B cell (primary cell): ENCODE data around the gene SAMD5. TPM values are rescaled to one million over a fixed set of nuclear protein-coding genes. Genes with fewer than 3 reads are reported as not detected.

Experiments
- ATAC-seq: fragments of 200-7000 bp; cut with Tn5 transposase; one replicate; pipeline ENCODE4 v1.10.0; 2021; ENCODE audit warnings: low read depth, mild to moderate bottlenecking, moderate number of reproducible peaks, moderate library complexity
- CTCF ChIA-PET: fragments of 350-600 bp; sonication (Branson Sonifier 250); formaldehyde crosslinking; loops from one replicate; lab custom pipeline; 2021; ENCODE audit warnings: antibody characterized with exemption, inconsistent platforms; lab: Charles Lee
- POLR2A ChIA-PET: fragments of 350-600 bp; sonication (Branson Sonifier 250); formaldehyde crosslinking; loops from one replicate; lab custom pipeline; 2021; ENCODE audit warnings: antibody characterized with exemption; lab: Charles Lee
- DNase-seq: peaks from one replicate; pipeline ENCODE4 v3.0.0; 2013
- H2AFZ ChIP-seq: 2 replicates; pipeline ENCODE4 v1.6.1; 2012; ENCODE audit warnings: mild to moderate bottlenecking, low read depth, low read length; ENCODE audit not compliant: insufficient read depth, poor library complexity, severe bottlenecking
- H3K27ac ChIP-seq, 2 donors: 1 replicate in 1 of 2; 2 replicates in 1 of 2; pipeline ENCODE4 v1.5.1; 2012 to 2013; ENCODE audit warnings: low read length in 2 of 2, mild to moderate bottlenecking in 2 of 2, moderate library complexity in 1 of 2
- H3K27me3 ChIP-seq, 4 experiments: fragments of 200-600 bp in 1 of 4; sonication (generic) in 1 of 4; replicated peaks in 1 of 4; 1 replicate in 2 of 4; 2 replicates in 2 of 4; pipeline versions ENCODE4 v1.6.1 to v1.7.0; 2013 to 2016; ENCODE audit warnings: low read length in 3 of 4, mild to moderate bottlenecking in 2 of 4, mixed read lengths in 1 of 4, moderate library complexity in 1 of 4; ENCODE audit not compliant: insufficient read depth in 4 of 4, control insufficient read depth in 3 of 4; ENCODE audit errors: control extremely low read depth in 1 of 4
- H3K36me3 ChIP-seq, 2 experiments: replicated peaks in 1 of 2; 1 replicate in 1 of 2; 2 replicates in 1 of 2; pipeline versions ENCODE4 v1.6.1 to v1.7.1; 2013; ENCODE audit warnings: low read length in 1 of 2; ENCODE audit not compliant: insufficient read depth in 2 of 2, control insufficient read depth in 1 of 2; ENCODE audit errors: control extremely low read depth in 1 of 2, extremely low read depth in 1 of 2
- H3K4me1 ChIP-seq, 2 donors: fragments of 200-600 bp in 1 of 2; sonication (generic) in 1 of 2; 1 replicate in 1 of 2; 2 replicates in 1 of 2; pipeline versions ENCODE4 v1.5.1 to v1.6.1; 2013 to 2017; ENCODE audit warnings: low read length in 2 of 2; ENCODE audit not compliant: control insufficient read depth in 2 of 2, insufficient read depth in 2 of 2
- H3K4me2 ChIP-seq: replicated peaks from 2 replicates; pipeline ENCODE3; 2012; ENCODE audit warnings: mild to moderate bottlenecking, low read depth, low read length; ENCODE audit not compliant: poor library complexity, severe bottlenecking
- H3K4me3 ChIP-seq, 5 experiments: fragments of 200-600 bp in 1 of 5; sonication (generic) in 1 of 5; 1 replicate in 3 of 5; 2 replicates in 2 of 5; pipeline versions ENCODE4 v1.5.1 to v1.7.0; 2011 to 2016; ENCODE audit warnings: low read length in 4 of 5, mild to moderate bottlenecking in 4 of 5, low read depth in 2 of 5, control low read depth in 1 of 5, moderate library complexity in 1 of 5; ENCODE audit not compliant: insufficient read depth in 1 of 5; ENCODE audit errors: control extremely low read depth in 1 of 5, extremely low read depth in 1 of 5
- H3K79me2 ChIP-seq: fragments of 200-600 bp; sonication (generic); one replicate; pipeline ENCODE4 v1.6.0; 2016; ENCODE audit warnings: low read length; ENCODE audit not compliant: control insufficient read depth, insufficient read depth
- H3K9ac ChIP-seq: fragments of 200-600 bp; sonication (generic); 2 replicates; pipeline ENCODE4 v1.6.1; 2017; ENCODE audit warnings: mild to moderate bottlenecking, low read length, moderate library complexity
- H3K9me3 ChIP-seq, 3 donors: one replicate each; pipeline versions ENCODE4 v1.6.1 to v1.7.1; 2013; ENCODE audit warnings: low read length in 2 of 3; ENCODE audit not compliant: control insufficient read depth in 2 of 3, insufficient read depth in 1 of 3; ENCODE audit errors: control extremely low read depth in 1 of 3
- H4K20me1 ChIP-seq: 2 replicates; pipeline ENCODE4 v1.6.0; 2012; ENCODE audit warnings: mild to moderate bottlenecking, low read length; ENCODE audit not compliant: insufficient read depth, control insufficient read depth, poor library complexity, severe bottlenecking
- H3K27ac Mint-ChIP-seq: one replicate; pipeline ENCODE4 v1.8.0; 2021; ENCODE audit warnings: mixed read lengths
- H3K27me3 Mint-ChIP-seq: one replicate; pipeline ENCODE4 v1.8.0; 2021; ENCODE audit warnings: mixed read lengths
- H3K4me1 Mint-ChIP-seq: one replicate; pipeline ENCODE4 v1.8.0; 2021; ENCODE audit warnings: mixed read lengths
- H3K4me3 Mint-ChIP-seq: one replicate; pipeline ENCODE4 v1.8.0; 2021; ENCODE audit warnings: mixed read lengths
- H3K9me3 Mint-ChIP-seq: one replicate; pipeline ENCODE4 v1.8.0; 2022; ENCODE audit warnings: mixed read lengths; ENCODE audit not compliant: insufficient read depth
- EZH2 ChIP-seq: IDR thresholded peaks from 2 replicates; pipeline ENCODE4 v1.6.1; 2012; ENCODE audit warnings: borderline replicate concordance, low read depth, mild to moderate bottlenecking, moderate library complexity, low read length; ENCODE audit not compliant: insufficient read depth, poor library complexity, severe bottlenecking
- WGBS: methylation state at CpG from one replicate; pipeline ENCODE4 v1.1.5; 2013; ENCODE audit warnings: missing lambda C conversion rate; ENCODE audit not compliant: insufficient coverage; 5-methylcytosine and 5-hydroxymethylcytosine counted together
- intact Hi-C: fragments of 100-400 bp; cut with micrococcal nuclease; formaldehyde crosslinking; loops from one replicate; pipeline ENCODE4 v1.10.0; 2022
- polyA plus RNA-seq: library from polyadenylated mRNA; depleted of rRNA; stranded (reverse); fragments of >200 nt; gene quantifications from 2 replicates; pipeline ENCODE4 v1.2.3, GENCODE V29; 2012
- total RNA-seq, 2 donors: library from RNA; stranded (reverse); fragments of 120-200 nt in 1 of 2; gene quantifications; 1 replicate in 1 of 2; 2 replicates in 1 of 2; pipeline versions ENCODE4 v1.2.3 to v1.2.4, GENCODE V29; 2013 to 2022
- TF ChIP-seq, protein P1 (sequence below): fragments of 200-600 bp; IDR thresholded peaks from one replicate; pipeline ENCODE4 v1.8.0; 2022; ENCODE audit warnings: antibody characterized with exemption, mild to moderate bottlenecking

The SAMD5 gene
- total and polyA plus RNA-seq, 2 donors (not counting 1 experiment from before 2014, with no cell fraction given), result not detected

DNA sequence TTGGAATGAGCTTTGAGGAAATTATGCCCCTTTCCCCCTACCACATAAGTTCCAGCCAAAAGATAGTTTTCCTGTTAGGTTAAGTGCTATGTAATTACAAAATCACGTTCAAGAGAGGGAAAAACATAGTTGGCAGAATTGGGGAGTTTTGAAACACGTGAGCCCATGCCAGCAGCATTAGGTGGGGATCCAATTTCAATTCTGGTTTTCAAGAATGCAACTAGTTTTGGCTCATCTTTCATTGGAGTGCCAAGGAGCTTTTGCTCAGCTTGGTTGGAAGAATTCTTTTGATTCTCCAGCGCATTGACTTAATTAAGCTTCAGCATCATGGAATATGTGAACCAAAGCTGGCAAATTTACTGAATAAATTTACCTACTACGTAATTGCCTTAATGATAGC lies 95.9 kb downstream of the SAMD5 start:
- no peak overlapping the region for H3K9ac ChIP-seq
- no peaks in the 10 kb centered on the region for H3K79me2 ChIP-seq
- H2AFZ ChIP-seq, result no peak overlapping the region
- ATAC-seq (no peak), DNase-seq (no peak)
- H3K9me3 ChIP-seq, result peaks cover 0 to under 1% (median 0%) of the 10 kb centered on the region in 3 donors
- Mint-ChIP-seq H3K9me3 (no peaks in the 10 kb centered on the region), H3K27me3 (no peaks in the 10 kb centered on the region), H3K27ac (no peak overlapping the region), H3K4me3 (no peak overlapping the region), H3K4me1 (no peaks in the 10 kb centered on the region)
- no peaks in the 10 kb centered on the region for H3K27me3 ChIP-seq
- no peak for TF ChIP-seq EZH2
- H3K4me3 ChIP-seq, result no peak overlapping the region
- H4K20me1 ChIP-seq, result no peaks in the 10 kb centered on the region
- no peak overlapping the region for H3K4me2 ChIP-seq
- ChIA-PET POLR2A (no interaction called here), CTCF (no interaction called here)
- intact Hi-C loops, result no loop called here
- H3K36me3 ChIP-seq, result no peaks in the 10 kb centered on the region
- 91% methylated on average over 3 of the region's 4 CpGs for WGBS
- no peaks in the 10 kb centered on the region for H3K4me1 ChIP-seq
- H3K27ac ChIP-seq, result no peak overlapping the region

GRCh38 chr6:147611992-147612391 lies 103.5 kb downstream of the SAMD5 start:
- Mint-ChIP-seq H3K4me3 (no peak overlapping the region), H3K27me3 (no peaks in the 10 kb centered on the region), H3K4me1 (no peaks in the 10 kb centered on the region), H3K27ac (no peak overlapping the region), H3K9me3 (peaks cover 2% of the 10 kb centered on the region)
- H3K4me2 ChIP-seq, result no peak overlapping the region
- TF ChIP-seq, protein P1, sequence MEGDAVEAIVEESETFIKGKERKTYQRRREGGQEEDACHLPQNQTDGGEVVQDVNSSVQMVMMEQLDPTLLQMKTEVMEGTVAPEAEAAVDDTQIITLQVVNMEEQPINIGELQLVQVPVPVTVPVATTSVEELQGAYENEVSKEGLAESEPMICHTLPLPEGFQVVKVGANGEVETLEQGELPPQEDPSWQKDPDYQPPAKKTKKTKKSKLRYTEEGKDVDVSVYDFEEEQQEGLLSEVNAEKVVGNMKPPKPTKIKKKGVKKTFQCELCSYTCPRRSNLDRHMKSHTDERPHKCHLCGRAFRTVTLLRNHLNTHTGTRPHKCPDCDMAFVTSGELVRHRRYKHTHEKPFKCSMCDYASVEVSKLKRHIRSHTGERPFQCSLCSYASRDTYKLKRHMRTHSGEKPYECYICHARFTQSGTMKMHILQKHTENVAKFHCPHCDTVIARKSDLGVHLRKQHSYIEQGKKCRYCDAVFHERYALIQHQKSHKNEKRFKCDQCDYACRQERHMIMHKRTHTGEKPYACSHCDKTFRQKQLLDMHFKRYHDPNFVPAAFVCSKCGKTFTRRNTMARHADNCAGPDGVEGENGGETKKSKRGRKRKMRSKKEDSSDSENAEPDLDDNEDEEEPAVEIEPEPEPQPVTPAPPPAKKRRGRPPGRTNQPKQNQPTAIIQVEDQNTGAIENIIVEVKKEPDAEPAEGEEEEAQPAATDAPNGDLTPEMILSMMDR, result no peak
- no peak for TF ChIP-seq EZH2
- no peak overlapping the region for H2AFZ ChIP-seq
- H4K20me1 ChIP-seq, result no peaks in the 10 kb centered on the region
- no CpG with 5 or more reads among the region's 5 CpGs for WGBS
- H3K9ac ChIP-seq, result no peak overlapping the region
- H3K27me3 ChIP-seq, result no peaks in the 10 kb centered on the region
- ChIA-PET CTCF (no interaction called here), POLR2A (no interaction called here)
- no peak for DNase-seq
- no peaks in the 10 kb centered on the region for H3K4me1 ChIP-seq
- no peak for ATAC-seq
- H3K4me3 ChIP-seq, result no peak overlapping the region
- no peaks in the 10 kb centered on the region for H3K36me3 ChIP-seq
- H3K9me3 ChIP-seq, result peaks cover 0 to 4% (median 0%) of the 10 kb centered on the region in 3 donors
- intact Hi-C loops, result no loop called here
- H3K79me2 ChIP-seq, result no peaks in the 10 kb centered on the region
- H3K27ac ChIP-seq, result no peak overlapping the region
